NCI-H510A treated with DMSO at 0.1 percent for 48 hours (cell line): ENCODE results near the gene TMEM132C.

Experiments used
- DNase-seq: peaks from one replicate; lab custom pipeline; 2025; lab: John Stamatoyannopoulos, UW

TMEM132C gene

GRCh38 chr12:128711486-128711885 is 444.5 kb downstream of the TMEM132C start:
- no peak for DNase-seq

DNA sequence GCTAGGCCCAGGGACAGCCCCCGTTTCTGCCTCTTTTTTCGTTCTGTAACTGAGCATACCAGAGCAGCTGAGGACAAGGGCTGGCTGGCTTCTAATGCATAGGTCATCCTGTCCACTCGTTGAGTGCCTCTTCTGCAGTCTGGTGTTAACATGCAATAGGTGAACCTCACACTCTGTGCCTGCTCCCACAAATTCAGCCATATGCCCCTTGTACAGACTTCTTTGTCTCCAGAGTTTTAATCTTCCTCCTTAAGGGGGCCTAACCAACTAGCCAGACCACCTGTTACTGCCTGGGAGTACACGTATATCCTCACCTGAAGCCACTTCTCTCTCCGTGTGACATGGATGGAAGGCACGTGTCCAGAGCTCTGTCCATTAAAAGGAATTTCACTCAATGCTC is 445.7 kb downstream of the TMEM132C start:
- DNase-seq, result no peak

GRCh38 chr12:128715485-128715884 is 448.5 kb downstream of the TMEM132C start:
- no peak for DNase-seq

- DNase-seq, result no peak
Observed at GRCh38 chr12:128724468-128725046, 457.6 kb downstream of the TMEM132C start.

GRCh38 chr12:128726886-128727285 is 459.9 kb downstream of the TMEM132C start:
- no peak for DNase-seq

DNA sequence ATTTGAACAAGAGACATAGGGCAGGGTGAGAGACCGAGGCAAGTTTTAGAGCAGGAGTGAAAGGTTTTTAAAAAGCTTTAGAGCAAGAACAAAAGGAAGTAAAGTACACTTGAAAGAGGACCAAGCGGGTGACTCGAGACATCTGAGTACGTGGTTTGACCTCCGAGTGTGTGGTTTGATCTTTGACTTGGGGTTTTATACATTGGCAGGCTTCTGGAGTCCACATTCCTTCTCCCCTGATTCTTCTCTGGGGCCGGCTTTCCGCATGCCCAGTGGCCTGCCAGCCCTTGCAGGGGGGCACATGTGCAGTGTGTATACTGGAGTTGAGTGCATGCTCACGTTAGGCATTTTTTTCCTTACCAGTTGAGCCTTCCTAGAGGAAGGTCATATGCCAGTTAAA is 460.5 kb downstream of the TMEM132C start:
- no peak for DNase-seq

DNA sequence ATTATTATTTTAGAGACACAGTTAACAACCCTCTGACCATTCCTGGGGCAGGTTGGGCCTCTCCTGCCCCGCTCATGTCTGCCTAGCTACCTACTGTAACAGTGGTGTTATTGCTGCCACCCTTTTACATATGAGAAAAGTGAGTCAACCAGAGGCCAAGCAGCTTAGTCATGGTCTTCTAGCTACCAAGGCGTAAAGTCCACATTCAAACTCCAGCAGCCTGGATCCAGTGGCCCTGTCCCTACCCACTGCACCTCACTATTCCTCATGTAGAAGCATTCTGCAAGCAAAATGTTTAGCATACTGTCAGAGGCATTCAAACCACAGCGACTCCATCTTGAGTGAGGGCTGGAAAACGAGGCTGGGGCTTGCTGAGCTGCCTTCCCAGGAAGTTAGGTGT is 461.0 kb downstream of the TMEM132C start:
- DNase-seq, result no peak

GRCh38 chr12:128729628-128730121 is 462.7 kb downstream of the TMEM132C start:
- no peak for DNase-seq

- no peak for DNase-seq
Observed at GRCh38 chr12:128734371-128734770, 467.4 kb downstream of the TMEM132C start.

DNA sequence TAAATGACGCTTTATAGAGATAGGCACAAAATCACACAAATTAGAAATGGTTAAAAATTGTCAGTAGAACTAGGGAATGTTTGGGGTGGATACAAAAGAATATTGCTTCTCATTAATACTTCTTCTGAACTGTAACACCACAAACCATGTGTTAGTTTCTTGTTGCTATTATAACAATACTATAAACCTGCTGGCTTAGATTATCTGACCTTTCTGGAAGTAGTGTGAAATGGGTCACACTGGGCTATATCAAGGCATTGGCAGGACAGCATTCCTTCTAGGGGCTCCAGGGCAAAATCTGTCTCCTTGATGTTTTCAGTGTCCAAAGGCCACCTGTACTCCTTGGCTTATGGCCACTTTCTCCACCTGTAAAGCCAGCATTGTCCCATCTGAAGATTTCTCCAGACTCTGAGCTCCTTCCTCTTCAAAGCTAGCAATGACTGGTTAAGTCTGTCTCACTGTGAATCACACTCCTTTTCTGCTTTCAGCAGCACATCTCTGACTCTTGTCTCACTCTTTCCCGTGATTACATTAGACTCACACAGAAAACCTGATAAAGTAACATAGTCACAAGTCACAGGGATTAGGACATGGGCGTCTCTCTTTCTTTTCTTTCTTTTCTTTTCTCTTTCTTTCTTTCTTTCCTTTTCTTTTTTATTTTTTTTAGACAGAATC is 470.5 kb downstream of the TMEM132C start:
- no peak for DNase-seq

DNA sequence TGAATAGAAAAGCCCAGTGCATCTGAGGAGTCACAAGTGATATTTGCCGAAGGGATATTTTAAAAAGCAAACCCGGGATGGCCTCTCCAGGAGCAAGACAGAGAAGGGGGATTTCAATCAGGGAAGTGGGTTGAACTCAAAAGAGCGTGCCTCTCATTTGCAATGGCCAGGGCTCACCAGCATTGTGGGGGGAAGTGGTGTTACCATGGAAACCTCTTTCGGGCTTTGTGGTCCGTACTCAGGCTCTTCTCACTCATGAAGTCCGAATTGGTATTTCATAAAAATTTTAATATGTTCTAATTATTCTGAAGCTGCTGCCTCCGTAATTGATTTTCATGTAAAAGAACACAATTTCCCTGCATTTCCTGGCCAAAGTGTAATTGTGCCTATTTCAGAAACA is 476.9 kb downstream of the TMEM132C start:
- DNase-seq, result no peak

- DNase-seq, result peak; percentile 79
Observed at GRCh38 chr12:128745772-128746689, 479.1 kb downstream of the TMEM132C start.

DNA sequence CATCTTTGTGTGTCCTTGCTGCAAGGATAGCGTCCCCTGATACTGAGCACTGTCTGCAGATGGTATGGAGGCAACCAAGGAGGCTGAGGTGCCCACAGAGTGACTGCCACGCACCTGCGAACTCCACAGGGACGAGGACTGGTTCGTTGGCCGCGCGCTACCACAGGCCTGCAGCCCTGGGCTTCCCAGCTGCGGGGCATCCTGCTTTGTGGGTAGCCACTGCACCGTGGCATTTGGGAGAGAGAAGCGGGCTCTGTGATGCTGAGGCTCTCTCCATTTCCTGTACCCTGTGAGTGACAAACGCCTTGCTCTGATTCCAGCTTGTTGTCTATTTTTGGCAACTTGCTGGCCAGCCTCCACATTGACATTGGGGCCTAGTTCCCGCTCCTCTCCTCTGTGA is 480.5 kb downstream of the TMEM132C start:
- DNase-seq, result no peak

- DNase-seq, result no peak
Observed at GRCh38 chr12:128752386-128752785, 485.4 kb downstream of the TMEM132C start.

DNA sequence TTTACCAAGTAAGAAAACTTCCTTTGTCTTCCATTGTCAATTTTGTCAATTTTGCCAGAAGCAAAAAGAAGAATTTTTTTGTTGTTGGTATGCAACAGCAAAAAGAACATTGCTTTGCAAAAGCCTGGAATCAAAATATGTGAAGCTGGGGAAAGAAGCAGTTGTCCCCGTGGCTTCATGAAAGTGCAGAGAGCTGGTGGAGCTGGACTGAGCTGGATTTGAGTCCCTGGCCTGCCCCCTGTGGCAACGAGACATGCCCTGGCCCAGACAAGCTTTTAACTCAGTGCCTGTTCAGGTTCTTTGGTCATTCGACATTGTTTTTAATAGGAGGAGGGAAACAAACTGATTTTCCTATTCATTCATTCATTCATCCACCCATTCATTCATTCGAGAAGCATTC is 486.5 kb downstream of the TMEM132C start:
- no peak for DNase-seq

DNA sequence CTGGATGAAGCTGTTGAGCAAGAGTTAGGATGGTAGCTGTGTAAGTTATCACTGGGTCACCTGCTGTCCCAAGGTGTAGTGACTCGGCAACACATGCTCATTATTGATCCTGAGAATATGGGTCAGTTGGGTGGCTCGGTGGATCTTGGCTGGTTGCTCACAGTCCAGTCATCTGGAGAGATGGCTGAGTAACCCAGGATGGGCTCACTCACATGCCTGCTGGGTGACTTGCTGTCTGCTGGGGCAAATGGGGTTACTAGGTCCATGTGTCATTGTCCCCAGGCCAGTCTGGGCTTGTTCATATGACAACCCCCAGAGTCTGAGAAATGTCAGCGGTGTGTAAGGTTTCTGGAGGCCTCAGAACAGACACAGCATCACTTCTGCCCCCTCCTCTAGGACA is 487.3 kb downstream of the TMEM132C start:
- no peak for DNase-seq

- no peak for DNase-seq
Observed at GRCh38 chr12:128755566-128755965, 488.6 kb downstream of the TMEM132C start.
